B cell (primary cell): Measurements from ENCODE around the gene CDT1. TPM values are rescaled to one million over a fixed set of nuclear protein-coding genes. Genes with fewer than 3 reads are reported as not detected.

Experiments used
- ATAC-seq: fragments of 200-7000 bp; cut with Tn5 transposase; one replicate; pipeline ENCODE4 v1.10.0; 2021; ENCODE audit warnings: low read depth, mild to moderate bottlenecking, moderate number of reproducible peaks, moderate library complexity
- CTCF ChIA-PET: fragments of 350-600 bp; sonication (Branson Sonifier 250); formaldehyde crosslinking; loops from one replicate; lab custom pipeline; 2021; ENCODE audit warnings: antibody characterized with exemption, inconsistent platforms; lab: Charles Lee
- POLR2A ChIA-PET: fragments of 350-600 bp; sonication (Branson Sonifier 250); formaldehyde crosslinking; loops from one replicate; lab custom pipeline; 2021; ENCODE audit warnings: antibody characterized with exemption; lab: Charles Lee
- DNase-seq: peaks from one replicate; pipeline ENCODE4 v3.0.0; 2013
- H2AFZ ChIP-seq: 2 replicates; pipeline ENCODE4 v1.6.1; 2012; ENCODE audit warnings: mild to moderate bottlenecking, low read depth, low read length; ENCODE audit not compliant: insufficient read depth, poor library complexity, severe bottlenecking
- H3K27ac ChIP-seq, 2 donors: 1 replicate in 1 of 2; 2 replicates in 1 of 2; pipeline ENCODE4 v1.5.1; 2012 to 2013; ENCODE audit warnings: low read length in 2 of 2, mild to moderate bottlenecking in 2 of 2, moderate library complexity in 1 of 2
- H3K27me3 ChIP-seq, 4 experiments: fragments of 200-600 bp in 1 of 4; sonication (generic) in 1 of 4; replicated peaks in 1 of 4; 1 replicate in 2 of 4; 2 replicates in 2 of 4; pipeline versions ENCODE4 v1.6.1 to v1.7.0; 2013 to 2016; ENCODE audit warnings: low read length in 3 of 4, mild to moderate bottlenecking in 2 of 4, mixed read lengths in 1 of 4, moderate library complexity in 1 of 4; ENCODE audit not compliant: insufficient read depth in 4 of 4, control insufficient read depth in 3 of 4; ENCODE audit errors: control extremely low read depth in 1 of 4
- H3K36me3 ChIP-seq, 2 experiments: replicated peaks in 1 of 2; 1 replicate in 1 of 2; 2 replicates in 1 of 2; pipeline versions ENCODE4 v1.6.1 to v1.7.1; 2013; ENCODE audit warnings: low read length in 1 of 2; ENCODE audit not compliant: insufficient read depth in 2 of 2, control insufficient read depth in 1 of 2; ENCODE audit errors: control extremely low read depth in 1 of 2, extremely low read depth in 1 of 2
- H3K4me1 ChIP-seq, 2 donors: fragments of 200-600 bp in 1 of 2; sonication (generic) in 1 of 2; 1 replicate in 1 of 2; 2 replicates in 1 of 2; pipeline versions ENCODE4 v1.5.1 to v1.6.1; 2013 to 2017; ENCODE audit warnings: low read length in 2 of 2; ENCODE audit not compliant: control insufficient read depth in 2 of 2, insufficient read depth in 2 of 2
- H3K4me2 ChIP-seq: replicated peaks from 2 replicates; pipeline ENCODE3; 2012; ENCODE audit warnings: mild to moderate bottlenecking, low read depth, low read length; ENCODE audit not compliant: poor library complexity, severe bottlenecking
- H3K4me3 ChIP-seq, 5 experiments: fragments of 200-600 bp in 1 of 5; sonication (generic) in 1 of 5; 1 replicate in 3 of 5; 2 replicates in 2 of 5; pipeline versions ENCODE4 v1.5.1 to v1.7.0; 2011 to 2016; ENCODE audit warnings: low read length in 4 of 5, mild to moderate bottlenecking in 4 of 5, low read depth in 2 of 5, control low read depth in 1 of 5, moderate library complexity in 1 of 5; ENCODE audit not compliant: insufficient read depth in 1 of 5; ENCODE audit errors: control extremely low read depth in 1 of 5, extremely low read depth in 1 of 5
- H3K79me2 ChIP-seq: fragments of 200-600 bp; sonication (generic); one replicate; pipeline ENCODE4 v1.6.0; 2016; ENCODE audit warnings: low read length; ENCODE audit not compliant: control insufficient read depth, insufficient read depth
- H3K9ac ChIP-seq: fragments of 200-600 bp; sonication (generic); 2 replicates; pipeline ENCODE4 v1.6.1; 2017; ENCODE audit warnings: mild to moderate bottlenecking, low read length, moderate library complexity
- H3K9me3 ChIP-seq, 3 donors: one replicate each; pipeline versions ENCODE4 v1.6.1 to v1.7.1; 2013; ENCODE audit warnings: low read length in 2 of 3; ENCODE audit not compliant: control insufficient read depth in 2 of 3, insufficient read depth in 1 of 3; ENCODE audit errors: control extremely low read depth in 1 of 3
- H4K20me1 ChIP-seq: 2 replicates; pipeline ENCODE4 v1.6.0; 2012; ENCODE audit warnings: mild to moderate bottlenecking, low read length; ENCODE audit not compliant: insufficient read depth, control insufficient read depth, poor library complexity, severe bottlenecking
- H3K27ac Mint-ChIP-seq: one replicate; pipeline ENCODE4 v1.8.0; 2021; ENCODE audit warnings: mixed read lengths
- H3K27me3 Mint-ChIP-seq: one replicate; pipeline ENCODE4 v1.8.0; 2021; ENCODE audit warnings: mixed read lengths
- H3K4me1 Mint-ChIP-seq: one replicate; pipeline ENCODE4 v1.8.0; 2021; ENCODE audit warnings: mixed read lengths
- H3K4me3 Mint-ChIP-seq: one replicate; pipeline ENCODE4 v1.8.0; 2021; ENCODE audit warnings: mixed read lengths
- H3K9me3 Mint-ChIP-seq: one replicate; pipeline ENCODE4 v1.8.0; 2022; ENCODE audit warnings: mixed read lengths; ENCODE audit not compliant: insufficient read depth
- CTCF ChIP-seq: fragments of 200-600 bp; IDR thresholded peaks from one replicate; pipeline ENCODE4 v1.8.0; 2022; ENCODE audit warnings: antibody characterized with exemption, mild to moderate bottlenecking
- EZH2 ChIP-seq: IDR thresholded peaks from 2 replicates; pipeline ENCODE4 v1.6.1; 2012; ENCODE audit warnings: borderline replicate concordance, low read depth, mild to moderate bottlenecking, moderate library complexity, low read length; ENCODE audit not compliant: insufficient read depth, poor library complexity, severe bottlenecking
- WGBS: methylation state at CpG from one replicate; pipeline ENCODE4 v1.1.5; 2013; ENCODE audit warnings: missing lambda C conversion rate; ENCODE audit not compliant: insufficient coverage; 5-methylcytosine and 5-hydroxymethylcytosine counted together
- intact Hi-C: fragments of 100-400 bp; cut with micrococcal nuclease; formaldehyde crosslinking; loops from one replicate; pipeline ENCODE4 v1.10.0; 2022
- polyA plus RNA-seq: library from polyadenylated mRNA; depleted of rRNA; stranded (reverse); fragments of >200 nt; gene quantifications from 2 replicates; pipeline ENCODE4 v1.2.3, GENCODE V29; 2012
- total RNA-seq, 2 donors: library from RNA; stranded (reverse); fragments of 120-200 nt in 1 of 2; gene quantifications; 1 replicate in 1 of 2; 2 replicates in 1 of 2; pipeline versions ENCODE4 v1.2.3 to v1.2.4, GENCODE V29; 2013 to 2022

CDT1 gene
- total and polyA plus RNA-seq, 2 donors (not counting 1 experiment from before 2014, with no cell fraction given) = 0.27 to 0.36 TPM

GRCh38 chr16:88761830-88762229 lies 41.8 kb upstream of the CDT1 start:
- H4K20me1 ChIP-seq = peaks cover 94% of the 10 kb centered on the region
- peaks cover 11 to 19% of the 10 kb centered on the region in 2 donors for H3K4me1 ChIP-seq
- H3K4me2 ChIP-seq = no peak overlapping the region

More at GRCh38 chr16:88761830-88762229, 41.8 kb upstream of the CDT1 start:
- Histone ChIP-seq H3K9me3 (peaks cover 0 to 17% (median 0%) of the 10 kb centered on the region in 3 donors), H3K9ac (no peak overlapping the region), H3K27me3 (no peaks in the 10 kb centered on the region), H3K27ac (no peak overlapping the region), H3K36me3 (peaks cover 0 to 9% of the 10 kb centered on the region in 2 experiments), H3K4me3 (no peak overlapping the region), H2AFZ (no peak overlapping the region), H3K79me2 (peaks cover 98% of the 10 kb centered on the region)
- ChIA-PET POLR2A (no interaction called here), CTCF (interaction anchor here (1.1 to 1.4 kb wide), 2 partner anchors 25 to 26 kb away, joined by 4 to 5 read pairs; no protein-coding TSS in a partner anchor)
- intact Hi-C loops = no loop called here
- Mint-ChIP-seq H3K9me3 (no peaks in the 10 kb centered on the region), H3K4me3 (no peak overlapping the region), H3K27ac (no peak overlapping the region), H3K27me3 (no peaks in the 10 kb centered on the region), H3K4me1 (peaks cover 36% of the 10 kb centered on the region)
- TF ChIP-seq EZH2 = no peak
- no peak for TF ChIP-seq CTCF
- 98% methylated on average over 6 of the region's 10 CpGs for WGBS
- ATAC-seq (no peak), DNase-seq (no peak)
